Measurements from ENCODE around the gene FAM107A.
A peak's percentile ranks its signal among the peaks of the same experiment; 100 is the strongest.
"Not testable (repeated sequence)": the region's sequence is repeated elsewhere in the genome, so short reads cannot be mapped to it uniquely, and the experiment has no call there.

Gene FAM107A

DNA sequence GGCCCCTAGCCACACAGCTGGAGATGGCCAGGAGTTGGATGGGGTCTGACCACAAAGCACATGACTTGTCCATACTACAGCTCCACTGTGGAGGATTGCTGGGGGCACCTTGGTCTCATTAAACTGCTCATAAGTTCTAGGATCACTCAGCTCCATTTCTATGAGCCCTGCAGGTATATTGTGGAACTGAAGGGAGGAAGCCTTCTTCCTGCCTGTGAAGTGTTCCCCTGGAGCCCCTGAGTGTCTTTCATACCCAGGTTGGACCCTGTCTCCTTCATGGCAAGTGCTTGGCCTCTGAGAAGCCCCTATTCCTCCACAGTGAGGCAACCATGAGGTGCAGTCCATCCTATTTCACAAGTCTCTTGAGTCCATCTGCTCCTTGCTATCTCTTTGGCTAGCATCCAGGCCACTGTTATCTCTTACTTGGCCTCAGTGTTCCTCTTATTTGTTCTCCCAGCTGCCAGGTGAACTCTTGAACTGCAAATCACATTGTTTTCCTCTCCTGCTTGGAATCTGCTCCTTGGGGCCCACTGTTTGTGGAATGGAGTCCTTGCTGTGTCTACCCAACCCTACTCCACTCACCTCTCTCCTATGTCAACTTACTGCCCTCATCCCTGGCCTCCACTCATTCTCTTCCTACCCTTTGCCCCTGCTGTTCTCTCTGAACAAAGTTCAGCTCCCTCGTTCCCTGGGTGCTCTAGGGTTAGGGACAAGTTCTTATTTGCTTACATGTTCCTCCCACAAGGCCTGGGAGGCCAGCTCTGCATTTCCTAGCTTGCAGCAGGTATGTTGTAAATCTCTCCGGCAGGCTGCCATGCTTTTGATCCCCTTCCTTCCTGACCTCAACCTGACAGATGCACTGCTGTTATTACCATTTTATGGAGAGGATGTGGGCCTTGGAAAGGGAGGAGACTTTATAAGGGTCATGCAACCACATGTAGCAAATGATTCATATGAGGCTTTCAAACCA, 41.4 kb downstream of the FAM107A start:
- DNase-seq, result peak; percentile 11

DNA sequence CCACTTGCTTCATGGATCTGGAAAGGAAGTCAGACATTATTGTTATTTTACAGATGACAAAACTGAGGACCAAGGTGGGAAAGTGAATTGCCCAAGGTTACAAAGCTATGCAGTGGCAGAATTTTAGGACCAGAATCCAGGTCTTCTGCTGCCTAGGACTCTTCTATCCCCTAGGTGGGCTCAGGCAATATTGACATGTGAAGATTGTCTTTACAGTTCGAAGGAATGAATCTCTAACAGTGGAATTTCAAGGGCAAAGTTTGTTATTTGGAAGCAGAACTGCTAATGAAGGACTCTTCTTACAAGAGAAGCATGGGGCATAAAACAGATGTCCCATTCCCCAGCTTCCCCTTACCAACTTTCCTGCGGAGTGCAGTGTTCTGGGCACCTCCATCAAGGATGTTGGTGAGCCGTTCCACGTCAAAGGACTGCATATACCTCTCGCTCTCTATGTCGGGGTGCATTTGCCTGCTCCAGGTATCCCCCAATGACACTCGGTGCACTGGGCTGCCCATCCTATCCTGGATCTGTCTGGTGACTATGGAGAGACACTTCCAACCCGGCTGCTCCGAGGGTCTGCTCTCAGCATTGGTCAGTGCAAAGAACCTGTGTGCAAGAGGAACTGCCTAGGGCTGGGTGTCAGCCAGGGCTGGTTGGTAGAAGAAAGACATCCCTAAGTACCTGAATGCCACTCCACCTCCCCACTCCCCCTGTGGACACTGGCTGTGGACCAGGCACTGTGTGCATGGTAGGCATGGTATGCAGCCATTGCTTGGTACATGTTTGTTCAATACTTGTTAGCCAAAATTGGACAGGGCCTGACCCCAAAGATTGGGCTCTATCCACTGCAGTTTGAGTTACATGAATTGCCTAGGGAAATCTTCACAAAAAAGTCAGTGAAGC, 42.3 kb downstream of the FAM107A start:
- no peak for DNase-seq

DNA sequence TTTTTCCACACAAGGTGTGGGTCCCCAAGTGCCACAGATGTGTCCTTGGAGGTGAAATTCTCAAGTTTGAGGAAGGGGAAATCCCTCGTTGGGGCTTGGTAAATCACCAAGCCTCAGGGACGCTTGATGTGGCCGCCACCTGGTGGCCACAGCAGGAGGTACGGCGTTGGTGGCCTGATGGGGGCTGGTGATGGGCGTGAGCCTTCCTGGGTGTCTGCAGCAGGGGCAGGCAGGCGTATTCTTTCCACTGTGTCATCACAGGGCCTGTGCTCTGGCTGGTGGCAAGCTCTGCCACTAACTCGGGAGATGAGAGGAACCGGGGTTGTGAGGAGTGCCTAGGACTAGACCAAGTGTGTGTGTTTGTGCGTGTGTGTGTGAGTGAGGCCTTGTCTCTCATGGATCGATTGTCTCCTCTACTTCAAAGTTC, 44.4 kb downstream of the FAM107A start:
- peak; percentile 38 for DNase-seq

DNA sequence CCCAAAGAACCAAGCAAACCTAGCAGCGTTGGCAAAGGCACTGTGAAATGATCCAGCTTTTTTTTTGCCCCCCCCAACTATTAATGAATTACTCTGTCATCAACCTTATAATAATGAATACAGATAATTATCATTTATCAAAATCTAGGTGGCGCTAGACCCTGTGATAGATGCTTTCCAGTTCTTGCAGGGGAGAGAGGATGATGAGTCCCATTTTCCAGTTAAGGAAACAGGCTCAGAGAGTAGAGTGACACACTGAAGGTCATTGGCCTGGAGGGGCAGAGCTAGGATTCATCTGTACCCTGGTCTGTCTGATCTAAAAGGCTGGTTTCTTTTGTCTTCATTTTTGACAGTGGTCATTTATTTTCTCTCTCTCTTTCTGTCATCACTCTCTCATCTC, 45.2 kb downstream of the FAM107A start:
- DNase-seq, result no peak

DNA sequence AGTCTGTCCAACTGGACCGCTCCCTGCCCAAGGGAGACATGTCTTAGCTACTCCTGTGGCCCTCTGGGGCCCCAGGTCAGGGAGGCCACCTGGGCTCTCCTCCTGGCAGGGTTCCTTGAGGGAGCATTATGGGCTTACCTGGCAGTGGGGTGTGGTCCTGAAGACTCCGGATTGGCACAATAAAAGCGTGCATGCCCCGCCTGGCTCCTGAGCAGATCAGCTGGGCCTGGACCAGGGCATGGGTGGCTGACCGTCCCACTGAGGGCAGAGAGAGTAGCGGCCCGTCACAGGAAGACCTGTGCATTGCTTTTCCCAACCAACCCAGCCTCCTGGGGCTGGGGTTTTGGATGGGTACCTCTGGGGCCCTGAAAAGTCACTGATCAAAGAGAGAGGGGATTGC, 45.6 kb downstream of the FAM107A start:
- no peak for DNase-seq

DNA sequence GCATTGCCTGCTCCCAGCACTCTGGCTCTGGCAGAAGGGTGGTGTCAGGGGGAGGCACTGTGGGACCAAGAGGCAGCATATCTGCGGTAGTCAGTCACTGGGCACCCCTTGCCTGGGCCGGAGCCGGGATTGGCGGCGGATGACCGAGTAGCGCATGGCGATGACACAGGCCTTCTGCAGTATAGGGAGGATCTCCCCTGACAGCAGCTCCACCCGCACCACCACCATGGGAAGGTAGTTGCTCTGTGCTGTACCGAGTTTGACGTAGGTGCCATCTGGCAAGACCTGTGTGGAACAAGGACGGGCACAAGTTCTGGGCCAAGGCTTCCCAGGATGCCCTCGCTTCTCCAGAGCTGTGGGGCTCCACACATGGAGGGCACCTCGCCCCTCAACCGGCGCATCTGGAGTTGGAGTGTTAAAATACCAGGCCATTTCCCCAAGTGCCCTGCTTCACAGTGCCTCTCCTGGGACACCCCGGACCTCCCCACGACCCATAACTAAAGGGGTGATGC, 46.8 kb downstream of the FAM107A start:
- DNase-seq, result no peak

DNA sequence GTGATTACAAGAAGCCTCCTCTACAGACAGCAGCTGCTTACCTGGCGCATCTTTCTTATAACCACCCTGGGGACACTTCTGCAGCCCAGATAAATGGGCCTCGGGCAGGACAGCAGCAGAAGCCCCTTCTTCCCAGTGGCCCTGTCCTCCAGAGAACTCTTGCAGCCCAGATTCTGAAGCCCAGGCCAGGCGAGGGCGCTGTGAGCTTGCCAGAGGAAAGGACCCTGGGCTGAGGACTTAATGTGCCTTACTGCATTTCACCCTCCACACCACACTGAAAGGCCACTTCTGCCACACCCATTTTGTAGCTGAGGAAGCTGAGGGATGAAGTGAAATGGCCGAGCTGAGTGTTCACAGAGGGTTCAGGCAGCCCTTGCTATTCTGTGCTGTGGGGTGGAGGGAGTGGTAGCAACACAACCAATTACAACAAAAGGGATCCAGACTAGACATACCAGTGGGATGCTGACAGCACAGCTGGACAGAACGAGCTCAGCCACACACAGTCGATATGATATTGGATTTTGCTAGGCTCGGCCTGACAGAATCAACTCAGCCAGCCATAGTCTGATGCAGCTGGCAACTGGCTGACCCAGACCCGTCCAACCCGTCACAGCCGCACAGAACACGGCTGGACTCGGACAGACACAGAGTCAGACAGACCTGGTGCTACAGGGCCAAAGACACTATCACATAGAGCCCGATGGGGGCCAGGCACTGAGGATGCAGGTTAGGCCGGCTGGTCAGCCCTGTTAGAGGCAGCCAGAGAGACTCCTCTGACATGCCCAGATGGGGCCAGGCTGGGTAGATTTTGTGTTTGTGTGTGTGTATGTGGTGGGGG, 47.5 kb downstream of the FAM107A start:
- DNase-seq, result no peak

DNA sequence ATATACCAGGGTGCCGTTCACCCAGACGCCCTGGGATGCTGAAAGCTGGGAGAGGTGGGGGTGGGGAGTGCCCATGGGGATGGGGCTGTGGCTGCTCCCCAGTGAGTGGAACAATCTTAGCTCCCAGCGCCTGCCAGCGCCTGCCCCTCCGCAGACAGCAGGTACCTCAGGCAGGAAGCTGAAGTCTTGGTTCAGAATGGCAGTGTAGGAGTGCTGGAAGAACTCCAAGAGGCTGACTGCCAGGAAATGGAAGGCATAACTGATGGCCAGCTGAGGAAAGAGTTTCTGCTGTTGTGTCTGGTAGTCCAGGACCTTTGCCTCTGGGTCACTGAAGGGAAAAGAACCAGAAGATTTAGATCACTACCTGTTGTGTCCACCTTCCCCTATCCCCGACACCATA, 48.6 kb downstream of the FAM107A start:
- DNase-seq, result peak; percentile 57

DNA sequence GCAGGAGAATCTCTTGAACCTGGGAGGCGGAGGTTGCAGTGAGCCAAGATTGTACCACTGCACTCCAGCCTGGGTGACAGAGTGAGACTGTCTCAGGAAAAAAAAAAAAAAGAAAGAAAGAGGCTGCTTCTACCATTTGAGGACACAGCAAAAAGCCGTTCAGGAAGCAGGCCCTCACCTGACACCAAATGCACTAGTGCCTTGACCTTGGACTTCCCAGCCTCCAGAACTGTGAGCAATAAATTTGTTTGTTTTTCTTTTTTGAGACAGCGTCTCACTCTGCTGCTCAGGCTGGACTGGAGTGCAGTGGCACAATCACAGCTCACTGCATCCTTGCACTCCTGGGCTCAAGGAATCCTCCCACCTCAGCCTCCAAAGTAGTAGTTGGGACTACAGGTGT, 49.8 kb downstream of the FAM107A start:
- not testable (repeated sequence) for DNase-seq

DNA sequence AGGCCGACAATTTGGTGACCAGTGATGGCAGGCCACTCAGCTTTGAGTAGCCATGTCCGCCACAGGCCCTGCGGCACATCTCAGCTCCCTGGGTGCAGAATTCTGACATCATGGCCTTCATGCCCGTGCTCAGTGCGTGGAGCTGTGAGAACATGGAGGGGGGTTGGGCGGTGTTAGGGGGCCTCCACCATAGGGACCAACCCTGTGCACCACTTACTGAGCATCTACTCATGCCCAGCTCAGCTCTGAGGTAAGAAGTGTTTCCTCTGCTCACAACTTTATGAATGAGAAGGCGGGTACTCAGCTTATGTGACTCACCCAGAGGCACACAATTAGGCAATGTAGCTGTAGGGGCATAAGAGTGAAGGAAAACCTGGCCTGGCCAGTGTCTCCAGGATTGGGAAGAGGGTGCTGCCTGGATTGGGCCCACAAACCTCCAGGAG, 50.7 kb downstream of the FAM107A start:
- no peak for DNase-seq

DNA sequence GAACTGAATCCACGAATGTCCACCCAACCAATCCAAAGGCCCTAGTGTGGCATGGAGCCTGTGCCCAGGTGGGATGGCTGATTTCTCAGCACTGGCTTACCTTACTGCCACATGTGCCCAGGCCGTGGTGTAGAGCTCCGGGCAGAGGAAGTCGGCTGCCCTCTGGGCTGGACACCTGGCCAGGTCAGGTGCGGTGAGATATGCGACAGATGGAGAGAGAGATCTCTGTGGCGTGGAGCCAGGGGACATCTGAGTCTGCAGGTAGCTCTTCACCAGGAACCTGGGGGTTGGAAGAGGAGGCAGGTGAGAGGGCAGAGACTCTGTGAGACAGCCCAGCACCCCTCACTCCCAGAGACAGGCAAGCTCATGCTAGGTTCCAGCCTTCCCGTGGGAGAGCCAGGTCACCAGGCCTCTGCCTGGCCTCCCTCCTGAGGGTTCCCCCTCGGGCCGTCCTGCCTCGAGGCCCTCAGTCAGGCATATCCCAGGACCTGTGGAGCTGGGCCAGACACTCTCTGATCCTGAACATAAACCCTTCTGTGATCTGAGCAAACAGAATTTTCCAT, 52.8 kb downstream of the FAM107A start:
- DNase-seq, result no peak

DNA sequence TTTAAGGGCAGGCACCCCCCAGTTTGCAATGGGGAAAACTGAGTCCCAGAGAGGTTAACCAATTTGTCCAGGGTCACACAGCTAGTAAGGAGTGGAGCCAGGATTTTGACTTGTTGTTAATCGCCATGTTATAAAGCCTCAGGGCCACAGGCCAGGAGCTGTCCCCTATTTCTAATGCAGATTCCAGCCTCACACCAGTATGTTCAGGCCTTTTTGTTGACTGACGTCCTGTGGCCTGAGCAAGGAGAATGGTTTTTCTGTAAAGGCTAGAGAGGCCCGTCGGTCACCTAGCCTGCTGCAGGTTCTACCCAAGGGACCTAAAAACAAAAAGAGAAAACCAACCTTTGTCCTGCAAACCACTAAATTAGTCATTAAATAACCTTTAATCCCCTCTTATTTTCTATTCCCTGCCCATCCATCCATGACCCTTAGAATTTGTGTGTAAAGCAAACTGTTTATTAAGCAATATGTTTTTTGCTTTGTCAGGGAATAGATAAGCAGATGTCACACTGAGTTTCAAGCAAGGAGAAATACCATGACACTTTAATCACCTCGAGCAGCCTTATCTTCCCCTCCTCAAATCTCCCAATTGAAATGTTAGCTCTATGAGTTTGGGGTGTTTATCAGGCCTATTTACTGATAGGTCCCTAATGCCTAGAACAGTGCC, 54.3 kb downstream of the FAM107A start:
- DNase-seq, result no peak

DNA sequence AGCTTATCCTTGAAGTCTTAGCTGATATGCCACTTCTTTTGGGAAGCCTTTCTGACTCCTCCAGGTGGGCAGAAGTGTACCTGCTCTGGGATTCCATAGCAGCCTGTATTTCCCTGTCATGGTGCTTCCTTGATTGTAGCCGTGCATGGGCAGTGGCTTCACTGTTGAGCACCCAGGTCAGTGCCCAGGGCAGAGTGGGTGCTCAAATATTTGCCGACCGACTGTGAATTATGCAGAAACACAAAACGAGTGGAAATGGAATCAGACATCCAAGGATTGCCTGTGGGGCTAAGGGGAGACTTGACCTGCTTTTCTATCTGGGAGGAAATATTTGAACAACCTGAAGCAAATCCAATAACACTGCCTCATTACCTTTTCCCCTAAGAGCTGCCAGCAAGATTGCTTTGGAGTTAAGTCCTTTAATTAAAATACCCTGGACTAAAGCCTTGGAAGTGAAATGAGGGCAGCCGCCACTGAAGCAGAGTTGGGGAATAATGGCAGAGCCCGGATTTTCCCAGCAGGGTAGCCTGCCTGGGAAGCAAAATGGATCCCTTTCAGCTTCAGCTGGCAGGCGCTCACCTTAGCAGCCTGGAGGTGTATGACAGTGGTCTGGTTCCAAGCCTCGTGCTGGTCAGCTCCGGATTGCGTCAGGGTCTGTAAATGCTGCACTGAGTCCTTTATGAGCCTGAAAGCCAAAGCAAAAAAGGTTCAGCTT, 55.1 kb downstream of the FAM107A start:
- no peak for DNase-seq

DNA sequence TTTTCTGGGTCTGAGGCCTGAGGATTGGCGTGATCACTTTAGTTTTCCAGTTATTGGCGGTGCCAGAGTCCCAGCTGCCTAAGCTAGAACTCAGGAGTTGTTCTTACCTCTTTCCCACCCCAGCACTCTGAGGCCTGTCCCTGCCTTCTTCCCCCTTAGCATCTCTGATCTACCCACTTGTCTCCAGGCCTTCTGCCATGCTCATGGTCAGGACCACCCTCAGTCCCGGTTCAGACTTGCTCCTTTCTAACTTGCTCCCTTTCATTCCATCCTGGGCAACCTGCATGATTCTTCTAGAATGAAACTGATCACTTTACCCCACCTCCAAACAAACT, 55.9 kb downstream of the FAM107A start:
- DNase-seq, result no peak

DNA sequence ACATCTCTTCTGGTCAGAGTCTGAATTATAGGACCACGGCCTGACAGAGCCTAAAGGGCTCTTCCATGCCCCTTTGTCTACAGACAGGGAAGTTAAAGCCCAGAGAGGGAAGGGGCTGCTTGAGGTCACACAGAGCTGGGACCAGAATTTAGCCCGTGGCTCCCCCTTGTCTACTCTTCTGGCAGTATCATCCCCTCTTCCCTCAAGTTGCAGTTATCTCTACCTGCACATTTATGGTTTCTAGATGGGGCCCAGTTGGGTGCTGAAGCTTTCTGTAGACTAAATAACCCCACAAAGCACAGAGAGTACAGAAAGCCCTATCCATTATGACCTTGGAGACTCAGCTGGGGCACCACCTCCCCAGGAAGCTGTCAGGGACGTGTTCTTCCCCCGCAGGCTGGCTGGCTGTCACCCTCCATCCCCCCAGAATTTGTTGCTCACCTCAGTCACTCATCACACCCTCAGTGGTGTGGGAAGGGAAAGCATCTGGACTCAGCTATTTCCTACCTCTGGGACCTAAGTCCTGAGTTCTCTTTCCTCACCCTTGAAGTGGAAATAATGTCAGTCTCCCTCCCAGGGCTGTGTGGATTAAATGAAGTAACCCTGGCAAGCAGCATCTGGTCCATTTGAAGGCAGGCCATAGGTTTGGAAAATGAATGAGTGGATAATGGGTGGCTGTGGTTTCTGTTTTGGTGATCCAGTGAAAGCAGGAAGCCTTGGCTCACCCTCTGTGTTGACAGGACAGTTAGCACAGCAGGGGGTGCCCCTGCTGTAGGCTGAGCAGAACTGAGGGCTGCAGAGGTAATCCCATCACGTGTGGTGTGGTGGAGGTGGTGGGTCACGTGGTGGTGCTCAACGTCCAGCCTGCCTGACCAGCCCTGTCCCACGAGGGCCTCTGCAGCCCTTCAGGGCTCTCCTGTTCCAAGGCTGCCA, 56.5 kb downstream of the FAM107A start:
- DNase-seq, result no peak

DNA sequence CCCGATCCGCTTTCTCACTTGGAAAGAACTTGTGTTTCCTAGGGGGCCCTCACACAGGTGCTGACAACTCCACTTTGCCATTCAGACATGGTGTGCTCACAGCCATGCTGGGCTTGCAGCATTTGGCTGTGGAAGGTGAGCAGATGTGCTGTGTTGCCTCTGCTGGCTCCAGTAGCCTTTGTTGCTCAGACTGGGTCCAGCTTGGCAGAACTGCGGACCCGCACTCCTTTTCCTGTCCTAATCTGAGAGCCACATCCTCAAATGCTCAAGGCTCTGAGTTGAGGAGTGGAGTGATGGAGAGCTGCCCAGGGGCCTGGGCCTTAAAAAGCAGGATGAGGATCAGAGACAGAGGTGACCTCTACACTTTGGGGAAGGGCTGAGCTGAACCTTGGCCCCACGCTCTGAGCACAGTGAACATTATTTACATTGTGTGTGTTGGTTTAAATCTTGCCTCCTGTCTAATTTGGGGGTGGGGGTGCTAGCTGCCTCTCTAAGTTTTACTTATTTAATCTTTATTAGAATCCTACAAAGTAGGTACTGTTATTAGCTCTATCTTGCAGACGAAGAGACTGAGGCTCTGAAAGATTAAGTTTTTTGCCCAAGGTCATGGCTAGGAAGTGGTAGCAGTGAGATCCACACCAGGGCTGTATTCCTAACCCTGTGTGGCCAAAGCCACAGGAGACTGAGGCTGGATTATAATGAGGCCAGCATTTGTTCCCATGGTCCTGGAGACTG, 57.4 kb downstream of the FAM107A start:
- no peak for DNase-seq

DNA sequence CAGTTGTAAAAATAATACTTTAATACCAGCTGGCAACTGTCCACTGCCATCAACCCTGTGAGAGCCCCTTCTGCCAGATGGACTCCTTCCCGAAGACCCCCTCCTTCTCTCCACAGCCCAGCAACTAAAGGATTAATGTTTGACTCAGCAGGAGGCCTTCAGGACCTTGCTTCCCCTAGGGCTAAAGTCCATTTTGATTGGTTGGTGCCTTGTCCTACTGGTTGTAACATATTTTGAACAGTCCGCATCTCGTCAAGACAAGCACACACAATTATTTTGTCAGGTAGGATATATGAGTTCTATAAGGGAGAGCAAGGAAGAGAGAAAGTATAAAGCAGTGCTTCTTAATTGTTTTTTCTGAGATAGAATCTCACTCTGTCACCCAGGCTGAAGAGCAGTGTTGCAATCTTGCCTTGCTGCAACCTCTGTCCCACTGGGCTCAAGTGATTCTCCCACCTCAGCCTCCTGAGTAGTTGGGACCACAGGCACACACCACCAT, 58.9 kb downstream of the FAM107A start:
- DNase-seq, result no peak

DNA sequence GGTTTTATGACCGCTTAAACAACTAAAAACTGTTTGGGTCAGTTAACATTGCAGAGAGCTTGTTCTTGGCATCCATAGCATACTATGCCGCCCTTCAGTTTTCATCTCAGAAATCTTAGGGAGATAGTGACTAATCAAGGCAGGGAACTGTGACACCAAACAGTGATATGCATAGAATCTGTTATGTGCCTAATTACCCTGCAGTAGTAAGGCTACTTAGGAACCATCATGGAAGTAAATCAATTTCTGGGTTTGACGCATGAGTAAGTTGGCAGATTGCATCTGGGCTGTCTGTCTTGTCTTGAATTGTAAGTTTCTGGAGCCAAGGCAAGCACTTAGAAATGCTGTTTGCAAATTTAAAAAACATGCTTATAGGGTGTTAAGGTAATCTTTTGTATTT, 62.8 kb downstream of the FAM107A start:
- DNase-seq, result no peak

Data from NCI-H2029 (cell line).